ENCODE measurements around the gene IL17A.

The IL17A gene

DNA sequence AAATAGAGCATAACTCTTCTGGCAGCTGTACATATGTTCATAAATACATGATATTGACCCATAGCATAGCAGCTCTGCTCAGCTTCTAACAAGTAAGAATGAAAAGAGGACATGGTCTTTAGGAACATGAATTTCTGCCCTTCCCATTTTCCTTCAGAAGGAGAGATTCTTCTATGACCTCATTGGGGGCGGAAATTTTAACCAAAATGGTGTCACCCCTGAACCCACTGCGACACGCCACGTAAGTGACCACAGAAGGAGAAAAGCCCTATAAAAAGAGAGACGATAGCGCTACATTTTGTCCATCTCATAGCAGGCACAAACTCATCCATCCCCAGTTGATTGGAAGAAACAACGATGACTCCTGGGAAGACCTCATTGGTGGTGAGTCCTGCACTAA, at the start of gene IL17A:
Gene IL17A, plus strand, starts transcription at position 301 of the 400 bp plus-strand sequence. Its CDS starts 57 bp downstream, at position 358.
- DNase-seq: no peak

DNA sequence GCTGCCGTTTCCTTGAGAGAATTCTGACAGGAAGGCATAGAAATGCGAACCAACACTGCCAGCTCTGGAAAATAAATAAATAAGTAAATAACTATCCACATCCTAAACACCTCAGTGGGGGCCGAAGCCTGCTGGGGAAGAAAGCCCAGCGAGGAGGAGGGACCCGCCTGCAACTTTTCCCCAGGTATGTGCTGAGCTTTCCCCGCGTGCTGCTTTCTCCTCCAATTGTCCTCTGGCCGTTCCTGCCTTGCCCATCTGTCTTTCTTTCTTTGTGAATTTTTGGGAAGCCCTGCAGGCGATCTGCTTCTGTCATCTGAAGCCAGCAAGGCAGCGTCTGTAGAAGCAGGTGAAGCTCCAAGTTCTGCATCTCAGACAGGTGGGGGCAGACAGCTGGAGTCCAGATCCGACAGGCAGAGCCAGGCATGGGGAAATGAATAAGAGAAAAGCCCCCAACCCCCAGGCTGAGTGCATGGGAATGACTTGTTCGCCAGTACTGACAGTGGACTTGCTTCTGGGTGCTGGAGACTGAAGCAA, 49.2 kb upstream of the IL17A start:
- no peak for DNase-seq

DNA sequence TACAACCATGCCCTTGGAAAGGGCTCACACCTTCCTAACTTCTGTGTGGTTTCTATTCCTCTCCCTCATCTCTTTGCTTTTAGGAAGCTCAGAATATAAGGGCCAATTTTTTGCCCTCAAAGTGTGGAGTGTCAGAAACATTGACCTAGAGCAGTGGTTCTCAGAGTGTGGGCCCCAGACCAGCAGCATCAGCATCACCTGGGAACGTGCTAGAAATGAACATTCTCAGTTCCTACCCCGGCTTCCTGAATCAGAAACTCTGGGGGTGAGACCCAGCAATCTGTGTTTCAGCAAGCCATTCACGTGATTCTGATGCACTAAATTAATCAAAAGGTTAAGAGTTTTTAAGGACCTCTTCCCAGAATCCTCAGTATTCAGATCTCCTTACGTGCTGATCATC, 47.9 kb upstream of the IL17A start:
- no peak for DNase-seq

DNA sequence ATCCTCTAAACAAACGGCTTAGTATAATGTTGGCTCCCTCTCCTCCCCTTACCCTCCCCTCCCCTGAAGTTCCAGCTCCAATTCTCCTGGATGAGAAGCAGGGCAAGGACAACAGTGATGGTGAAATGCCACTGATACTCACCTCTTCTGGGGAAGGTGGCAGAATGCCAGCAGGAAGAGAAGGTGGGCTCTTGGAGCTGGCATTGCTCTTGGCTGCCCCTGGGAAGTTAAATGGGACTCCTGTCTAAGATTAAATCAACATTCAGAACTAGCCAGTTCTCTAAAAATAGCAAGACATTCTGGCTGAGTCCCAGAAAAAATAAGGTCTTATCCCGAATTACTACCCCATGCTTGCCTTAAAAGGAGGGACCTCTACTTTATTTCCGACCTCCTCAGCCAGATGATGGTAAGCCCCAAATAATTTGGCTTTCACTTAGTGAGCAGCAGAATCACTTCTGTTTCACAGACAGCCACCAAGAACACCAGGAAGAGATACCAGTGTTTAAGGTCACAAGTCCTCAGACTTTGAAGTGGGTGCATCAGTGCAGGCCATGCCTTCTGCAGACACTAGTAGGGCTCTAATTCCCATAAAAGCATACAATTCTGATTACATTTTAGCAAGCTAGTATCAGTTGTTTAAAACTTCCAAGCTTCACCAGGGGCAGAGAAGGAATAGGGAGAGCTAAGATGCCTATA, 46.0 kb upstream of the IL17A start:
- DNase-seq: no peak

DNA sequence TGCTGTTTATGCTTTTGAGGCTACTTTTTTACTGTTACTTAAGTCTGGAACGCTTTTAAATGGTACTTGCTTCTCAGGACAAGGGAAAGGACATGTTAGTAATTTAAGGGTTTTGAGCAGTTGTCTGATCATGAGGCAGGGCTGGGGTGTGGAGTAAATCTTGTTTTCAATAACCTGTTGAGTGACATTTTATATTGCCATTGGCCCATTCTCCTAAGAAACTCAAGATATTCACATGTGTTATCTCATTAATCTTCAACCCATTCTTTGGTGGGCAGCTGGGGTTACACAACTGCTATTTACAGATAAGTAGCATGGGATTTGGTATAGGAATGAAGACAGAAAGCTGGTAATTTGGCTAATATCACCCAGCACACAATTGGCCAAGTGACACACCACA, 44.6 kb upstream of the IL17A start:
- DNase-seq: no peak

DNA sequence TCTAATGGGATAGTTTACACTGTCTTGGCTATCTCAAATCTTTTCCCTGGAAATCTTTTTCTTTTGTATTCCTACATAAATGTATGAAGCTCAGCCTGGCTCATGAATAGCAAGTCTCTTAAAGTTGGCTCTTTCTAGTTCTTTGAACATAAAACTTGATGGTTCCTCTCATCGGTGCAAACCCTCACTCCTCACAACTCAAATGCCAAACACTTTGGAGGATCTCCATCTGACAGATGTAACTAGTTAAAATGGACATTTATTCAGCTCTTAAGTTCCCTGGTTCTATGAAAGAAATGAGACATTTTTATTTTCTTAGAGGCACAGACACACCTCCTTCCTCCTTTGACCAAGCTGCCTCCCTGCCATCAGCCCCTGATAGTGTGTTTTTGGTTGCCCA, 43.6 kb upstream of the IL17A start:
- no peak for DNase-seq

DNA sequence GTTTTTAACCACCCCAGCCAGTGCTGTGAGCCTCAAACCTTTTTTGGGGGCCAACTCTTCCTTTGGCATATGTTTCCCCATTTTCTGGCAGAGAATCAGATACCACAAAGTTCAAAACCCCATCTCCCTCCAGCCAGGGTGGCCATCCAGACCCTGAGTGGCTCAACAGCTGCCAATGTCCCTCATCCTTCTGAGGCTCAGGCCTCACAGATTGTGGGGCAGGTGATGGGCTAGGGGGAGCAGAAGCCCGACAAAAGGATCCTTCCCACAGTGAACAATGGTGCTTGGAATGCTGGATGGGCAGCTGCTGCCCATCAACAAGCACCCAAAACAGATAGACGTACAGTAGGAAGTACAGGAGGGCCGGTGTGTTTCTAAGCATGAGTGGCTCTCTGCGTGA, 42.6 kb upstream of the IL17A start:
- DNase-seq: no peak

DNA sequence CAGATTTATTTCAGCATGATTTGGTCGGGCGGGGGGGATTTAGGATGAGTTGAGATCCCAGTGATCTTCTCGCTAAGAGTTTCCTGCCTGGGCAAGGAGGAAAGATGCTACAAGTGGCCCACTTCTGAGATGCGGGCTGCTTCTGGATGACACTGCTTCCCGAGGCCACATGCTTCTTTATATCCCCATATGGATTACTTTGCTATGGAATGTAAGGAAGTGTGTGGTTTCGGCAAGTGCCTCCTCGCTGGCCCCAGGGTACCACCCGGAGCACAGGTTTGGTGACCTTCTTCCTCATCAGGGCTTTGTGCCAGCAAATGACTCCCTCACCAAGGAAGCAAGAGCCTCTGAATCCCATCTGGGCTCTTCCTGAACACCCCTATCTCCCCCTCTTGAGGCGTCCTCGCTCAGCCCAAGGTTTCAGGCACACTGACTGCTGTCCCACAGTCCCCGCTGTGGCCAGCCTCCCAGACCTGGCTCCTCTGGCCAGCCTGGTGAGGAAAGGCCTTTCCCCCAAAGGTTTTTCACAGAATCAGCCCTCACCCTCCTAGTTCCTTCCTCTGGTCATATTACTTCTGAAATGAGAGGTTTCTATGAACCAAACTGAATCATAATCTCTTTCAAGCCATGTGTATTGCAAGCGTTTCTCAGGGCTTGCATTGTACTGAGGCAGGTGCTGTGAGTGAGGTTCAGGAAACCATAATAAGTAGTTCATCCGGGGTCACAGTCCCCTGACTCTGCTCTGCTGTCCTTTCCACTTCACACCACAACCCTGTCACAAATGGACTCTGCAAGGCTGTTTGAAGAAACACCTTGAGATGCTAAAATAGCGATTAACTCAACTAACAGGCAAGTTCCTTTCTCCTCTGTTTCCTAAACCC, 41.7 kb upstream of the IL17A start:
- no peak for DNase-seq

DNA sequence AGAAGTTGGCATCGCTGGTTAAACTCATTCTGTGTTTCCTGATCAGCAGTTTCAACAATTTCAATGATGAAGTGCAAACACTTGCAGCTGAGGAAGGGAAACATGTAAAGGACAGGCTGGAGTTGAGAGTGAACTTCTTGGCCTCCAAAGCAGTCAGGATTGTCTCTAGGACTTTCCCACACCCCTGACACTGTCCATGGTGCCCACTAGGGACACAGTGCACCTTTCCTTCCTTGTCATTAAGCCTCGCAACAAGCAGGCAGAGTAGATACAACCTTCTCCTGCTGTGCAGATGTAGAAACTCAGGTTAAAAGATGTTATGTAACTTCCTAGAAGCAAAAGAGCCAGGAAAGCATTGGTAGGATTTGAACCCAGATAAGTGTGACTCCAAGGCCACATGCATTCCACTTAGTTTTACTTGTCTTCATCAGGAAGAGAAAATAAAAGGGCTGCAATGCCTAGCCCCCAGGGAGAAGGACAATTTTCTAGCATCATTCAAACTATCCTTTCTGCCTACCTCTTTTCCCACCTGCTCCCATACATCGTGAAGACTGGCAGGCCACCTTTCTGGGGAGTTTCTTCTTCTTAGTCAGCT, 39.2 kb upstream of the IL17A start:
- DNase-seq: no peak

DNA sequence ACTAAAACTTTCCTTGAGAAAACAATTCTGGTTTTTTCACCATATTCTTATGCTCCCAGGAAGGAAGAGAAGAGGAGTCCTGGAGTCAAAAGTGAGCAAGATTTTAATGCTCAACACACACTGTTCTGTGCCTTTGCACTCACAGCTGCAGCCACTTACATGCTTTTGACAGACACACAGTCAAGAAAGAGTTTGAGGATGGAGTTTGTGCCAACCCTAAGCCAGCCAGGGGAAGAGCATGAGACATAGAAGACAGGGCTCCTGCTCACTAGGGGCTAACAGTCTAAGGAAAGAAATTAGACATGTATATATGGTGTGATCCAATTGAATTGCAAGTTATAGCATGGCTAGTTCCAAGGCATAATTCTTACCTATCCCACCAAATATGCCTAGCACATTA, 37.1 kb upstream of the IL17A start:
- no peak for DNase-seq

DNA sequence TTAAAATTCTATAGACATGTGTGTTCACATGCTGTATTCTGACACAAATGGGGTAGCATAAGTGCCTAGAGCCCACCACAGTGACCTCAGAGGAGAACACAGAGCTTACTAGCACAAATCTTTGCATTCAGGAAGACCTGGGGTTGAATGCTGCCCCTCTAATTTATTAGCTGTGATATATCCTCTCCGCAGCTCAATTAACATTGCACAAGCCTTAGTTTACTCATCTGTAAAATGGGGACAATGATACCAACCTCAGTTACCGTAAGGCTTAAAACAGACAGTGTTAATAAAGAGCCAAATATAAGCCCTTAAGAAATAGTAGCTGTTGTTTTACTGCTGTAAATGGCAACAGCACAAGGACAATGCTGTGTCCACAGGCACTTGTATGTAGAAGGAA, 36.2 kb upstream of the IL17A start:
- no peak for DNase-seq

DNA sequence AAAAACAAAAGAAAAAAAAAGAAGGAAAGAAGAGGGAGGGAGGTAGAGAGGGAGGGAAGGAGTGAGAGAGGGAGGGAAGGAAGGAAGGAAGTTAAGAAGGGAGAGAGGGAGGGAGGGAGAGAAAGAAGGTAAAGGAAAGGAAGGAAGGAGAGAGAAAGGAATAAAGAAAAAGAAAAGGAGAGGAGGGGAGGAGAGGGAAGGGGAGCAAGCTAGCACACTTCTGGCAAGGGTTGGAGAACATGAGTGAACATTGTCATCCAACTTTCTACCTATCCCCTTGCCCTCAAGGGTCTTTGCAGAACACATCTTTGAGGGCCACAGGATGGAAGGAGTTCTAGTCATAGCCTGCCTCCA, 34.1 kb upstream of the IL17A start:
- no peak for DNase-seq

DNA sequence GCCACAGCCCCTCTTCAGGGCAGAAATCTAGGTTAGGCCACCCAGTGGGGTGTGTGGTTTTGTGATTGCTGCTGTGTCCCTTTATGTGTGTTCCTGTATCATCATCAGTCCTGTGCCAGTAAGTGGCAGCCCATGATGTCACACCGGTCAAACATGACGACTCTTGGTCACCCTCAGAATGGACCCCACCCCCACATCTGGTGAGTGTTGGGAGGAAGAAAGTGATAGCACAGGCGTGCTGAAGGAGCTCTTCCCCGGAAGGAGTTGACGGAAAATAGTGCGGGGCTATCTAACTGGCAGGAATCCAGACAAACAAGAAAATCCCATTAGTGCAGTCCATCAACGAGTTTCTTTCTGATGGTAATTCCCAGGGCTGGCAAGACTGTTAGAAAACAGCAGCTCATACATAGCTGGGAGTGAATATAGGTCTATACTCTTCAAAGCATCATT, 33.4 kb upstream of the IL17A start:
- no peak for DNase-seq

DNA sequence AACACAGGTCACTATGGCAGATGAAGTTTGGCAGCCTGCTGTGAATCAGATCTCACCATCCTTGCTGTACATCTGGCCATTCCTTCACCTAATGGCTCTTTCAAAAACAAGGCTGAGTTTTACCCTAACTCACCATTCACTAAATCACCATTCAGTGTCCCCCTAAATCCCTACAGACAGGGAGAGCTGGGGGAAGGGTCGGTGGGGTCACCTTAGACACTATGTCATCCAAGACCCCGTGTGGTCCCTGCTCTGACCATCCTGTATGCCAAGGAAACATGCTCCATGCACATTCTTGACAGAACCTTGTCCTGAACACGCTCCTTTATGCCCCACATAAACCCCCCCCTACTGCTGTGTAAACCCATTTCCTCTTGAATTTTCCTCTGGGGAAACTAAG, 31.8 kb upstream of the IL17A start:
- no peak for DNase-seq

DNA sequence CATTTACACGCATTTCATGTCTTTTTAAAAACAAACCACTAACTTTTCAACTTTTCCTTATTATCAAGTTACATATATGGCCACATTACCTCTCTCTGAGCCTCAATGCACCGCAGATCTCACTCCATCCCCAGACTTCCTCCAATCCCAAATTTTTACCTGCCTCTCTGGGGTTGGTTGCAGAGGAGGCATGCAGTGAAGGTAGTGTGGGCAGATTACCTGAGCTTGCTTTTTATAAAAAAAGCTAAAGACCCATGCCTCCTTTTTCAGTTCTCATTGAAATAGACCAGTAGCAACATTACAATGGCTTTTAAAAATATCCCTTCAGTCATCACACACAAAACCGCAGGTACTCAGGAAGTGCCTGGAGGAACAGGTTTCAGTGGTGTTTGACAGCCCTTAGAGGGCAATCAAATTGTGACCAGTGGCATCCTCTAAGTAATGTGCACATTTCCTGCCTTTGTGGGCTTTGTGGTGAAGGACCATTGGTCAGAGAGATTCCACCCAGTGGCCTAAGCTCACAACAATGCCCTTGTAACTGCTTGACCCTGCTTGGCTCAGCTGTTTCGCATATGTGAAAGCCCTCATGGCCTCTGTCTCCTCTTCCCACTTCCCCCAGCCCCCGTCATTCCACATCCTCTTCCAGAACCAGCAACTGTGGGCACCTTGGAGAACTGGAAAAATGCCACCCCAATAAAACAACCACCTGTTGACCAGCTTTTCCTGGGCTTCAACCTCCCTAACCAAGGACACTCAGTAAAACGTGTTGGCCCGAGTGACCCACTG, 30.2 kb upstream of the IL17A start:
- DNase-seq: no peak

DNA sequence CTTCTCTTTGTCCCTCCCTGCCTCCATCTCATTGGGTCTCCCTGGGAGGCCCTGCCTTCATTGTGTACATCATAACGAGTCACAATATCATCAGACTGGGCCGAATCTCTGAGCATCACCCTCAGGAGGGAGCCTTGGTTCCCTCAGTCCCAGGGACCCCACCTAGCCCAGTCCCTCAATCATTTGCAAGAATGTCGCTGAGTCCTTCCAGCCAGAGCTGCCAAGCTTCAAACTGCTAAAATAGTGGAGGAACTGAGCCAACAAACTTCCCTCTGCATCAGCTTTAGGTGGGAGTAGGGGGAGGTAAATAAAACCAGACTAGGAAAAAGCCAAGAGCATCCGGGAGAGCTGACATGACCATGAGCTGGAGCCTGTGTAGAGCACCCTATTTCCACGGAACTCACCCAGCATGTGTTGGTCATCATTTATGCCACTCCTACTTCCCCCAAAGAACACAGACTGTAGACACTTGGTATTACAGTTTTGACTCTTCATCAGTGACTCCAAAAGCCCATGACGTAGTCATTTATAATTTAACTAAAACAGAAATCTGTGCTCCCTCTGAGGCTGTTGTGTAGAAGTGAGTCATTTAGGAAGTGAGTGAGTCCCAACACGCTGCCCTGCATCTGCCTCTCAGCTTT, 28.8 kb upstream of the IL17A start:
- DNase-seq: peak; percentile 60

DNA sequence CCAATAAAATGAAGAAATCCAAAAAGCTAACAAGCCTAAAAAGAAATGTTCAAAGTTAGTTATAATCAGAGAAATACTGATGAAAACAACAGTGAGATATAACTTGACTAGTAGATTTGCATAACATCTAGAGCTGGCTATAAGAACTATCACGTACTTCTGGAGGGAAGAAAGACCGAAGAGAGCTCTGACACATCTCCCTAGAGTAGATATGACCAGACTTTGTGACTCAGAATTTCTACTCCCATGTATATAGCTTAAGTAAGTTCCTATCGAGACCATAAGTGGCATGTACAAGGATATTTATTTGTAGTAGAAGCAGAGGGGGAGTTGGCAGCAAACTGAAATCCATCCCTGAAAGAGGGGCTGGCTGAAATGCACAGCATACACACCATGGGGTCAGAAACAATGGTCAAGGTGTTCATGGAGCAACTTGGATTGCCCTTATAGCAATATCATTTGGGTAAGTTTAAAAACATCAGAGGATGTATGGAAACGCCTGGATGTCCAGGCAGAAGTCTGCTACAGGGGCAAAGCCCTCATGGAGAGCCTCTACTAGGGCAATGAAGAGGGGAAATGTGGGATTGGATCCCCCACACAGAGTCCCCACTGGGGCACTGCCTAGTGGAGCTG, 25.6 kb upstream of the IL17A start:
- peak; percentile 34 for DNase-seq

DNA sequence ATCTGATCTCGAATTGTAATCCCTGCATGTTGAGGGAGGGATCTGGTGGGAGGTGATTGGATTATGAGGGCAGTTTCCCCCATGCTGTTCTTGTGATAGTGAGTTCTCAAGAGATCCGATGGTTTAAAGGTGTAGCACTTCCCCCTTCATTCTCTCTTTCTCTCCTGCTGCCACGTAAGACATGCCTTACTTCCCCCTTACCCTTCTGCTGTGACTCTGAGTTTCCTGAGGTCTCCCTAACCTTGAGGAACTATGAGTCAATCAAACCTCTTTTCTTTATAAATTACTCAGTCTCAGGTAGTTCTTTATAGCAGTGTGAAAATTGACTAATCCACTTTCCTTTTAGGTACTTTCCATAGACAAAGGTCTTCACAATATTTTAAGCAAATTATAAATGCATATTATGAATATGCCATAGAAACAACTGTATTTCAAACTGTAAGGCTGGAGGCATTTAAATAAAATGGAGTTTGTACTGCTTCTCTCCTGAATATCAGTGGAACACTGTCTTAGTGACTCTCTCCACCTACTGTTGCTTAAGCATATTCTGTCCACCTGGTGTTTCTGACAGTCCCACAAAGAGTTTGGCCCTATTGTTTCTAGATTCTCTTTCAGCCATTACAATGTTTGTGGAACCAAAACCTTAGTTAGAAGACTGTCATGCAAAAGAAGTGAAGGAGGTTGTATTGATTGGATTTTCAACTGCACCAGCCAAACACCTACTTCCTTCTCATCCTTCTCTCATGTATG, 24.3 kb upstream of the IL17A start:
- DNase-seq: peak; percentile 29

DNA sequence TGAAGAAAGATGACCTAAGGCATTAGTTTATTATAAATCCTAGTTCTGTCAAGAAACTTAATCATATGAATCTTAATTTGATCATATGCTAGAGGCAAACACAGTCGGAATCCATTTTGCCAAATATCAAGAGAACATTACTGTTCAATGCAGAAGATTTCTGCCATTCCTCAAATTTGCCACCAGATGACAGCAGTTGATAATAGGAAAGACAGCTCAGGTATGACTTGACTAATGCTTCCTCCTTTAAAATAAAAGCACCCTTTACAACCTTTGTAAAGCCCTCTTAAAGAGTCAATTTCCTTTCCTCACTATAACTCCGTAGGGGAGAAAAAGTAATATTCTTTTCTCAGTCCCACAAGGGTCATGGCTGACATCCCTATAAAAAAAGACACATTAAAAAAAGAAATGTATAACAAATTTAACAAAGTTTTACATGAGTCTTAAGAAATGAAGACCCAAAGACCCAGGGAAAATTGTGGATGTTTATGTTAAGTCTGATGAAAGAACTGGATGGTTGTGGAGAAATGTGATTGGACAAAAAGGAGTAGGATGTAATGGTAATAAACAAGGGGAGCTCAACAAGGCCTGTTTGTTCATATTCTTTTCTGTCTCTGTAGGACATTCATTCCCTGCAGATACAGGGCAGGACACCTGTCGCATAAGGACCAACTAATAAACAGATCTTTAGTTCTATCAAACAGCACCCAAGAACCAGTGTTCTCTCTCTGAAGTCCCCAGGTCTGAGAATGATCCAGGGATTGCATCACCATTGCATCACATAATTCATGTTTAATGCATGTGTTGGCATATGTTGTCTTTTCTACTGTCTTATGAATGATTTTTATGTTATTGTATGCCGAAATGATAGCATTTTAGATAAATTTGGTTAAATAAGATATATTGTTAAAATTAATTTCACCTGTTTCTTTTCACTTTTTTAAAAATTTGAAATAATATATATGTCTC, 23.0 kb upstream of the IL17A start:
- DNase-seq: no peak
